Measurements from ENCODE around the gene KRT85. TPM values are rescaled to one million over a fixed set of nuclear protein-coding genes. Genes with fewer than 3 reads are reported as not detected.

Gene KRT85
- total and polyA plus RNA-seq, 2 donors (not counting 3 experiments of a cell fraction or from before 2014, with no cell fraction given) = not detected

DNA sequence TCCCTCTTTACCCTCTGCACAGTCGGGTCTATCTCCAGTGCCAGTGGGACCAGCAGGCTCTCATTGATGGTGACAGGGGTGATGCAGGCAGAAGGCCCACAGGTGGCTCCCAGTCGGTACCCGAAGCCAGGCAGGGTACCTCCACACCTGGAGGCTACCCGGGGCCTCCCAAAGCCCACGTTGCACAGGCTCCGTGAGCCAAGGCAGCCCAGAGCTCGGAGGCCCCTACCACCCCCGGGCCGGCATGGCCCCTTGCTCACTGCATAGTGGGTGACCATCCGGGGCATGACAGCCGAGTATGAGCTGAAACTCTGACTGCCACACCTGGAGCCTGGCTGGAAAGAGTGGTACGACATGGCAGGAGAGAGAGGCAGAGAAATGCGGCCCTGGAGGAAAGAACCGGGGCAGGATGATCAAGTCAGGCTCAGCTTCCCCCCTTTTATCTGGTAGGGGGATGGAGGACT lies 38.7 kb upstream of the KRT85 start, which contains the start of gene KRT82:
Gene KRT82, minus strand, starts transcription at position 414 of the 464 bp plus-strand sequence. Its CDS starts 58 bp downstream, at position 356.
- H3K27ac ChIP-seq (ENCODE audit: insufficient read depth, low read depth, low read length) = no peak within 1 kb of the TSS
- DNase-seq (ENCODE audit: low read depth, low spot score) (no peak), FAIRE-seq (no peak)
- no peaks in the 10 kb centered on the region for H3K9me3 ChIP-seq (replicated peaks; ENCODE audit: control insufficient read depth, insufficient read depth, low read length)
- TF ChIP-seq POLR2A (IDR thresholded peaks at IDR 0.05; ENCODE audit: low read depth, low read length) (no peak), GATA2 (IDR thresholded peaks at IDR 0.05; ENCODE audit: insufficient read depth, insufficient read length, low read depth, low read length) (no peak), JUN (IDR thresholded peaks at IDR 0.05; ENCODE audit: borderline replicate concordance, insufficient read depth, insufficient read length, low read depth) (no peak), EZH2 (IDR thresholded peaks at IDR 0.05; ENCODE audit: borderline replicate concordance, low read depth, low read length, severe bottlenecking) (no peak), MYC (IDR thresholded peaks at IDR 0.05; ENCODE audit: low read depth, low read length) (no peak), POLR2AphosphoS5 (IDR thresholded peaks at IDR 0.05; ENCODE audit: insufficient read depth, low read depth, low read length) (no peak), FOS (IDR thresholded peaks at IDR 0.05; ENCODE audit: borderline replicate concordance, insufficient read depth, low read length) (no peak)
- TF ChIP-seq, protein P1, sequence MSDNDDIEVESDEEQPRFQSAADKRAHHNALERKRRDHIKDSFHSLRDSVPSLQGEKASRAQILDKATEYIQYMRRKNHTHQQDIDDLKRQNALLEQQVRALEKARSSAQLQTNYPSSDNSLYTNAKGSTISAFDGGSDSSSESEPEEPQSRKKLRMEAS (IDR thresholded peaks at IDR 0.05; ENCODE audit: insufficient read depth, insufficient read length) = no peak
- TF ChIP-seq, protein P2, sequence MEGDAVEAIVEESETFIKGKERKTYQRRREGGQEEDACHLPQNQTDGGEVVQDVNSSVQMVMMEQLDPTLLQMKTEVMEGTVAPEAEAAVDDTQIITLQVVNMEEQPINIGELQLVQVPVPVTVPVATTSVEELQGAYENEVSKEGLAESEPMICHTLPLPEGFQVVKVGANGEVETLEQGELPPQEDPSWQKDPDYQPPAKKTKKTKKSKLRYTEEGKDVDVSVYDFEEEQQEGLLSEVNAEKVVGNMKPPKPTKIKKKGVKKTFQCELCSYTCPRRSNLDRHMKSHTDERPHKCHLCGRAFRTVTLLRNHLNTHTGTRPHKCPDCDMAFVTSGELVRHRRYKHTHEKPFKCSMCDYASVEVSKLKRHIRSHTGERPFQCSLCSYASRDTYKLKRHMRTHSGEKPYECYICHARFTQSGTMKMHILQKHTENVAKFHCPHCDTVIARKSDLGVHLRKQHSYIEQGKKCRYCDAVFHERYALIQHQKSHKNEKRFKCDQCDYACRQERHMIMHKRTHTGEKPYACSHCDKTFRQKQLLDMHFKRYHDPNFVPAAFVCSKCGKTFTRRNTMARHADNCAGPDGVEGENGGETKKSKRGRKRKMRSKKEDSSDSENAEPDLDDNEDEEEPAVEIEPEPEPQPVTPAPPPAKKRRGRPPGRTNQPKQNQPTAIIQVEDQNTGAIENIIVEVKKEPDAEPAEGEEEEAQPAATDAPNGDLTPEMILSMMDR (IDR thresholded peaks at IDR 0.05; ENCODE audit: extremely low read depth in 1 of 2, insufficient read depth in 1 of 2, low read depth in 1 of 2, low read length in 2 of 2) = no peak
- intact Hi-C loops (cut with micrococcal nuclease) (no loop called here), dilution Hi-C loops (cut with MboI; ENCODE audit: extremely low pct_ligation_motif_present, low sequenced_read_pairs) (no loop called here)
- no peaks in the 10 kb centered on the region for H3K79me2 ChIP-seq (ENCODE audit: control insufficient read depth, insufficient read depth, low read length)
- H3K9ac ChIP-seq (replicated peaks; ENCODE audit: extremely low read depth, insufficient read depth, low read length) = no peak within 1 kb of the TSS
- H3K4me1 ChIP-seq (ENCODE audit: control insufficient read depth, extremely low read depth, insufficient read depth, low read length) = no peaks in the 10 kb centered on the region
- CTCF ChIA-PET = no interaction called here
- no peak within 1 kb of the TSS for H3K4me3 ChIP-seq (replicated peaks in 1 of 3; ENCODE audit: insufficient read depth in 1 of 3, low read depth in 1 of 3, low read length in 3 of 3)
- POLR2A ChIA-PET = no interaction called here
- H3K9me1 ChIP-seq (replicated peaks; ENCODE audit: control insufficient read depth, extremely low read depth, insufficient read depth, low read length) = no peaks in the 10 kb centered on the region
- H4K20me1 ChIP-seq (replicated peaks; ENCODE audit: control insufficient read depth, extremely low read depth, insufficient read depth, low read length) = no peaks in the 10 kb centered on the region
- no TSS peak for BruUV-seq (replicated peaks)
- H3K36me3 ChIP-seq (ENCODE audit: control insufficient read depth in 2 of 2, extremely low read depth in 1 of 2, insufficient read depth in 2 of 2, low read length in 2 of 2) = no peaks in the 10 kb centered on the region
- H3K27me3 ChIP-seq (ENCODE audit: control insufficient read depth in 2 of 2, insufficient read depth in 2 of 2, low read length in 2 of 2) = peaks cover 0 to 5% of the 10 kb centered on the region in 2 experiments
- H2AFZ ChIP-seq (ENCODE audit: low read depth, low read length) = no peak within 1 kb of the TSS
- no peak within 1 kb of the TSS for H3K4me2 ChIP-seq (ENCODE audit: insufficient read depth, low read length)

All from endothelial cell of umbilical vein (primary cell).